ENCODE measurements around the gene DCC. TPM values are rescaled to one million over a fixed set of nuclear protein-coding genes. Genes with fewer than 3 reads are reported as not detected.

DCC gene
- total RNA-seq, 4 donors from 2014 or later: 0.84 to 1.2 TPM; not detected in 2

GRCh38 chr18:52518086-52518485 is 178.1 kb downstream of the DCC start:
- 80 to 83% methylated on average over 2 of the region's 2 CpGs for WGBS, 2 donors
- Histone ChIP-seq H3K4me1 (no peaks in the 10 kb centered on the region), H3K9me3 (no peaks in the 10 kb centered on the region), H3K36me3 (no peaks in the 10 kb centered on the region), H3K4me3 (no peak overlapping the region), H3K27ac (no peak overlapping the region), H3K27me3 (no peaks in the 10 kb centered on the region)
- no peak for DNase-seq (ENCODE audit: low spot score in 2 of 2)
- no peak for TF ChIP-seq POLR2A (IDR thresholded peaks at IDR 0.05)
- TF ChIP-seq, protein P1, sequence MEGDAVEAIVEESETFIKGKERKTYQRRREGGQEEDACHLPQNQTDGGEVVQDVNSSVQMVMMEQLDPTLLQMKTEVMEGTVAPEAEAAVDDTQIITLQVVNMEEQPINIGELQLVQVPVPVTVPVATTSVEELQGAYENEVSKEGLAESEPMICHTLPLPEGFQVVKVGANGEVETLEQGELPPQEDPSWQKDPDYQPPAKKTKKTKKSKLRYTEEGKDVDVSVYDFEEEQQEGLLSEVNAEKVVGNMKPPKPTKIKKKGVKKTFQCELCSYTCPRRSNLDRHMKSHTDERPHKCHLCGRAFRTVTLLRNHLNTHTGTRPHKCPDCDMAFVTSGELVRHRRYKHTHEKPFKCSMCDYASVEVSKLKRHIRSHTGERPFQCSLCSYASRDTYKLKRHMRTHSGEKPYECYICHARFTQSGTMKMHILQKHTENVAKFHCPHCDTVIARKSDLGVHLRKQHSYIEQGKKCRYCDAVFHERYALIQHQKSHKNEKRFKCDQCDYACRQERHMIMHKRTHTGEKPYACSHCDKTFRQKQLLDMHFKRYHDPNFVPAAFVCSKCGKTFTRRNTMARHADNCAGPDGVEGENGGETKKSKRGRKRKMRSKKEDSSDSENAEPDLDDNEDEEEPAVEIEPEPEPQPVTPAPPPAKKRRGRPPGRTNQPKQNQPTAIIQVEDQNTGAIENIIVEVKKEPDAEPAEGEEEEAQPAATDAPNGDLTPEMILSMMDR (IDR thresholded peaks at IDR 0.05): no peak
- no peak for TF ChIP-seq EP300 (IDR thresholded peaks at IDR 0.05)

DNA sequence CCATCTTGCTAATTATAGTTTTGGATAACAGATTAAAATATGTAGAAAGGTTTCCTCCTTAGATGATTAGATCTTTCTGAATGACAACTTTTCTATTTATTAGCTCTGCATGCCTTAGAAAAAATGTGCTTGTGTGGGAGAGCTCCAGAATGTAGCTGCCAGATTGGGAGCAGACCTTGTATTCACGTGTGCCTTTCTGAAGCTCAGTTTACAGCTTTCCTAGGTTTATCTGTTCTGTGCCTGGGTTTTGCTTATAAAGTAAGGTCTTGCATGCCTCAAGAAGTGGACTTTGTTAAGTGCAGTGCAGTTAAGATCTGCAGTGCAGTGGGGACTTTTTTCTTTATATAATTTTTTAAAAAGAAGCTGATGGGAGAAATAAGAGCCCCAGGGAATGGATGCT is 179.0 kb downstream of the DCC start:
- 14 to 17% methylated on average over 1 of the region's 1 CpG for WGBS, 2 donors

GRCh38 chr18:52523566-52523965 is 183.6 kb downstream of the DCC start:
- Histone ChIP-seq H3K36me3 (no peaks in the 10 kb centered on the region), H3K9me3 (no peaks in the 10 kb centered on the region), H3K4me3 (no peak overlapping the region), H3K27ac (no peak overlapping the region), H3K4me1 (no peaks in the 10 kb centered on the region), H3K27me3 (no peaks in the 10 kb centered on the region)
- no peak for DNase-seq (ENCODE audit: low spot score in 2 of 2)
- TF ChIP-seq, protein P1 (IDR thresholded peaks at IDR 0.05): no peak
- TF ChIP-seq EP300 (IDR thresholded peaks at IDR 0.05): no peak
- TF ChIP-seq POLR2A (IDR thresholded peaks at IDR 0.05): no peak
- WGBS, 2 donors: 51 to 58% methylated on average over 1 of the region's 1 CpG

More for the DNA sequence above, 179.0 kb downstream of the DCC start:
- no peaks in the 10 kb centered on the region for H3K27me3 ChIP-seq
- TF ChIP-seq EP300 (IDR thresholded peaks at IDR 0.05) (no peak), POLR2A (IDR thresholded peaks at IDR 0.05) (no peak)
- TF ChIP-seq, protein P1 (IDR thresholded peaks at IDR 0.05): no peak
- H3K9me3 ChIP-seq: no peaks in the 10 kb centered on the region
- H3K36me3 ChIP-seq: no peaks in the 10 kb centered on the region
- no peaks in the 10 kb centered on the region for H3K4me1 ChIP-seq
- no peak overlapping the region for H3K4me3 ChIP-seq
- no peak for DNase-seq (ENCODE audit: low spot score in 2 of 2)
- H3K27ac ChIP-seq: no peak overlapping the region

GRCh38 chr18:52531836-52532235 is 191.8 kb downstream of the DCC start:
- Histone ChIP-seq H3K27me3 (no peaks in the 10 kb centered on the region), H3K27ac (no peak overlapping the region), H3K9me3 (no peaks in the 10 kb centered on the region), H3K4me3 (no peak overlapping the region), H3K4me1 (no peaks in the 10 kb centered on the region), H3K36me3 (no peaks in the 10 kb centered on the region)
- DNase-seq (ENCODE audit: low spot score in 2 of 2): no peak
- 92 to 93% methylated on average over 2 of the region's 2 CpGs for WGBS, 2 donors
- TF ChIP-seq, protein P1 (IDR thresholded peaks at IDR 0.05): no peak
- TF ChIP-seq POLR2A (IDR thresholded peaks at IDR 0.05): no peak
- no peak for TF ChIP-seq EP300 (IDR thresholded peaks at IDR 0.05)

GRCh38 chr18:52536039-52536438 is 196.0 kb downstream of the DCC start:
- Histone ChIP-seq H3K4me1 (peaks cover 0 to 4% (median 0%) of the 10 kb centered on the region in 4 donors), H3K27ac (no peak overlapping the region), H3K27me3 (no peaks in the 10 kb centered on the region), H3K9me3 (no peaks in the 10 kb centered on the region), H3K36me3 (no peaks in the 10 kb centered on the region), H3K4me3 (no peak overlapping the region)
- no peak for TF ChIP-seq EP300 (IDR thresholded peaks at IDR 0.05)
- TF ChIP-seq POLR2A (IDR thresholded peaks at IDR 0.05): no peak
- TF ChIP-seq, protein P1 (IDR thresholded peaks at IDR 0.05): no peak
- DNase-seq (ENCODE audit: low spot score in 2 of 2): no peak
- 73 to 75% methylated on average over 6 of the region's 6 CpGs for WGBS, 2 donors

Measured in tibial nerve (tissue), 4 donors.